Fibroblast of lung (primary cell): ENCODE data around the gene CXCL9. TPM values are rescaled to one million over a fixed set of nuclear protein-coding genes. Genes with fewer than 3 reads are reported as not detected.
A peak's percentile ranks its signal among the peaks of the same experiment; 100 is the strongest.

Experiments used
- DNase-seq, 2 donors: peaks; one replicate each; pipeline versions ENCODE4 v3.0.0 to v3.0.0-alpha.2; 2010; ENCODE audit warnings: low read depth in 2 of 2
- H2AFZ ChIP-seq: 2 replicates; pipeline ENCODE4 v1.5.1; 2012; ENCODE audit warnings: low read length, control low read depth, inconsistent platforms
- H3K27ac ChIP-seq: 2 replicates; pipeline ENCODE4 v1.5.1; 2011; ENCODE audit warnings: low read length, control low read depth; ENCODE audit not compliant: insufficient read depth
- H3K27me3 ChIP-seq: 2 replicates; pipeline ENCODE4 v1.5.1; 2011; ENCODE audit warnings: mild to moderate bottlenecking, low read length; ENCODE audit not compliant: control insufficient read depth, insufficient read depth
- H3K36me3 ChIP-seq: 2 replicates; pipeline ENCODE4 v1.5.1; 2011; ENCODE audit warnings: low read length; ENCODE audit not compliant: control insufficient read depth, insufficient read depth
- H3K4me1 ChIP-seq: 2 replicates; pipeline ENCODE4 v1.5.1; 2011; ENCODE audit warnings: low read length; ENCODE audit not compliant: control insufficient read depth, insufficient read depth; ENCODE audit errors: extremely low read depth
- H3K4me2 ChIP-seq: 2 replicates; pipeline ENCODE4 v1.5.1; 2011; ENCODE audit warnings: low read length, control low read depth; ENCODE audit not compliant: insufficient read depth; ENCODE audit errors: extremely low read depth
- H3K4me3 ChIP-seq, 4 experiments: fragments of 200-600 bp in 1 of 4; sonication (generic) in 1 of 4; replicated peaks in 1 of 4; 2 replicates each; pipeline ENCODE4 v1.5.1; 2011 to 2016; ENCODE audit warnings: low read length in 4 of 4, low read depth in 3 of 4, mild to moderate bottlenecking in 3 of 4, control low read depth in 2 of 4, inconsistent platforms in 1 of 4, mixed read lengths in 1 of 4; ENCODE audit not compliant: insufficient read depth in 1 of 4; ENCODE audit errors: control extremely low read depth in 1 of 4
- H3K79me2 ChIP-seq: 2 replicates; pipeline ENCODE4 v1.5.1; 2012; ENCODE audit warnings: mild to moderate bottlenecking, low read length, inconsistent platforms; ENCODE audit not compliant: control insufficient read depth, insufficient read depth
- H3K9ac ChIP-seq: 2 replicates; pipeline ENCODE4 v1.5.1; 2011; ENCODE audit warnings: mild to moderate bottlenecking, low read length, control low read depth; ENCODE audit not compliant: insufficient read depth
- H3K9me3 ChIP-seq: 2 replicates; pipeline ENCODE4 v1.5.1; 2012; ENCODE audit warnings: low read depth, low read length; ENCODE audit not compliant: control insufficient read depth, insufficient read depth
- H4K20me1 ChIP-seq: 2 replicates; pipeline ENCODE4 v1.5.1; 2011; ENCODE audit warnings: low read length; ENCODE audit not compliant: control insufficient read depth, insufficient read depth; ENCODE audit errors: extremely low read depth
- EZH2 ChIP-seq: IDR thresholded peaks from 2 replicates; pipeline ENCODE4 v1.5.1; 2012; ENCODE audit warnings: low read length, control low read depth, mild to moderate bottlenecking; ENCODE audit errors: missing control alignments
- polyA plus RNA-seq, 2 donors: library from polyadenylated mRNA; depleted of rRNA in 1 of 2; stranded (reverse) in 1 of 2; unstranded in 1 of 2; fragments of >200 nt; gene quantifications; 2 replicates each; pipeline ENCODE4 v1.2.1, GENCODE V29; 2011 to 2012; ENCODE audit warnings: missing spikeins in 1 of 2
- total RNA-seq: library from RNA; depleted of rRNA; stranded (reverse); fragments of >200 nt; gene quantifications from 2 replicates; pipeline ENCODE4 v1.2.1, GENCODE V29; 2014
- TF ChIP-seq, protein P1 (sequence below), 2 donors: IDR thresholded peaks in 1 of 2; conservative IDR thresholded peaks in 1 of 2; 1 replicate in 1 of 2; 2 replicates in 1 of 2; pipeline ENCODE4 v1.5.1; 2011 to 2012; ENCODE audit warnings: low read length in 2 of 2, control low read depth in 1 of 2, inconsistent platforms in 1 of 2, low read depth in 1 of 2, mild to moderate bottlenecking in 1 of 2

CXCL9 gene
- total and polyA plus RNA-seq, 2 donors (not counting 1 experiment from before 2014, with no cell fraction given) = not detected

DNA sequence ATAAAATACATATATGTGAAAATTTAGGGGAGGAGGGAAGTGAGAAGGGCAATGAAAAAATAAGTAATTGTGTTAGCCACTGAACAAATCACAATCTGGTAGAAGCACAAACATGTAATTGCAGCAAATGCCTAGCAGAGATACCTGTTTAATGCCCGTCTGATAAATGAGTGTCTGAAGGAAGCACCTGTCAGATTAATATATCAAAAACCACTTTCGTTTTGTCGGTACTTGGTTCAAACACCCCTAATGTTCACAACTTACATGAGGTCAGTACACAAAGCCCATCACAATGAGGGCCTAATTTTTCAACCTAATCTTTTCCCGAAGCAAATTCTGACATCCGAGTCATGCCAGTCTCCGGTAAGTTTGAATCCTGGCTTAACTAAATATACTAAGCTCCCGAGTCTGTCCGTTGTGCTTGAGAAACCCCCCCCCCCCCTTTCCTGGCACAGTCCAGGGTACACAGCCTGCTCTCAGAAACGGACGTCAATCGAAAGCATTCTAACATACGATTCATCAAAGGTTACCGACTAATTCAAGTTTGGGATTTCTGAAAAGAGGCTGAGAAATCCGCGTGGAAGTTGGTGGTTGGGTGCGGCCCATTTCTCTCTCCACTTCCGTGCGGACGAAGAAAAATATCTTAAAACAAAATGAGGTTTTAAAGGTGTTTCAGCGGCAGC, 17.3 kb downstream of the CXCL9 start:
- Histone ChIP-seq H3K9ac (peak overlapping the region; percentile 78), H3K9me3 (no peaks in the 10 kb centered on the region), H3K79me2 (peaks cover 53% of the 10 kb centered on the region), H4K20me1 (no peaks in the 10 kb centered on the region), H3K27me3 (peaks cover 2% of the 10 kb centered on the region), H3K4me1 (peaks cover 2% of the 10 kb centered on the region), H3K36me3 (no peaks in the 10 kb centered on the region), H3K4me2 (peak overlapping the region; percentile 57), H3K27ac (peak overlapping the region; percentile 90), H3K4me3 (peak overlapping the region; percentile 88 to 99 (median 94)), H2AFZ (peak overlapping the region; percentile 87)
- DNase-seq = peak; percentile 14 to 29
- TF ChIP-seq EZH2 = no peak
- TF ChIP-seq, protein P1, sequence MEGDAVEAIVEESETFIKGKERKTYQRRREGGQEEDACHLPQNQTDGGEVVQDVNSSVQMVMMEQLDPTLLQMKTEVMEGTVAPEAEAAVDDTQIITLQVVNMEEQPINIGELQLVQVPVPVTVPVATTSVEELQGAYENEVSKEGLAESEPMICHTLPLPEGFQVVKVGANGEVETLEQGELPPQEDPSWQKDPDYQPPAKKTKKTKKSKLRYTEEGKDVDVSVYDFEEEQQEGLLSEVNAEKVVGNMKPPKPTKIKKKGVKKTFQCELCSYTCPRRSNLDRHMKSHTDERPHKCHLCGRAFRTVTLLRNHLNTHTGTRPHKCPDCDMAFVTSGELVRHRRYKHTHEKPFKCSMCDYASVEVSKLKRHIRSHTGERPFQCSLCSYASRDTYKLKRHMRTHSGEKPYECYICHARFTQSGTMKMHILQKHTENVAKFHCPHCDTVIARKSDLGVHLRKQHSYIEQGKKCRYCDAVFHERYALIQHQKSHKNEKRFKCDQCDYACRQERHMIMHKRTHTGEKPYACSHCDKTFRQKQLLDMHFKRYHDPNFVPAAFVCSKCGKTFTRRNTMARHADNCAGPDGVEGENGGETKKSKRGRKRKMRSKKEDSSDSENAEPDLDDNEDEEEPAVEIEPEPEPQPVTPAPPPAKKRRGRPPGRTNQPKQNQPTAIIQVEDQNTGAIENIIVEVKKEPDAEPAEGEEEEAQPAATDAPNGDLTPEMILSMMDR (conservative IDR thresholded peaks at IDR 0.05 in 1 of 2, IDR thresholded peaks at IDR 0.05 in 1 of 2; ENCODE audit: low read depth in 1 of 2, low read length in 2 of 2) = no peak

DNA sequence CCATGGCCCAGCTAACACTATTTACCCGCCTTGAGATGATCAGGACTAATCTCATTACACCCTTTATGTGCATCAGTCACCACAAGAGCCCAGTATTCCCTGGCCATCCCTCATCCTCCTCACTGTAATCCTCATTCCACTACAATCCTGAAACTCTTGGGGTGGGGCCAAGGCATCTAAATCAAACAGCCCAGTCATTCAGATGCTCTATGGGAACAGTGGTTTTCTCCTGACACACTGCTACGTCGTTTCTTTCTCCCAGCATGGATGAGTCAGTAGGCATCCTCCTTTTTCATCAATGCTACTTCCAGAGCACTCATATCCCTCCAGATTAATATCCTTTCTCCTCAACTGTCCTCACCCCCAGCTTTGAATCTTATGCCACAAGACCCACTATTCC, 22.2 kb downstream of the CXCL9 start:
- no peak overlapping the region for H3K9ac ChIP-seq
- TF ChIP-seq, protein P1 (conservative IDR thresholded peaks at IDR 0.05 in 1 of 2, IDR thresholded peaks at IDR 0.05 in 1 of 2; ENCODE audit: low read depth in 1 of 2, low read length in 2 of 2) = no peak
- no peak for TF ChIP-seq EZH2
- H3K27ac ChIP-seq = peak overlapping the region; percentile 62
- no peaks in the 10 kb centered on the region for H3K9me3 ChIP-seq
- peaks cover 63% of the 10 kb centered on the region for H3K79me2 ChIP-seq
- H3K27me3 ChIP-seq = no peaks in the 10 kb centered on the region
- no peaks in the 10 kb centered on the region for H4K20me1 ChIP-seq
- no peak overlapping the region for H3K4me2 ChIP-seq
- H3K36me3 ChIP-seq = peaks cover 2% of the 10 kb centered on the region
- peak; percentile 69 to 91 for DNase-seq
- no peak overlapping the region for H3K4me3 ChIP-seq
- no peak overlapping the region for H2AFZ ChIP-seq
- peaks cover 2% of the 10 kb centered on the region for H3K4me1 ChIP-seq

DNA sequence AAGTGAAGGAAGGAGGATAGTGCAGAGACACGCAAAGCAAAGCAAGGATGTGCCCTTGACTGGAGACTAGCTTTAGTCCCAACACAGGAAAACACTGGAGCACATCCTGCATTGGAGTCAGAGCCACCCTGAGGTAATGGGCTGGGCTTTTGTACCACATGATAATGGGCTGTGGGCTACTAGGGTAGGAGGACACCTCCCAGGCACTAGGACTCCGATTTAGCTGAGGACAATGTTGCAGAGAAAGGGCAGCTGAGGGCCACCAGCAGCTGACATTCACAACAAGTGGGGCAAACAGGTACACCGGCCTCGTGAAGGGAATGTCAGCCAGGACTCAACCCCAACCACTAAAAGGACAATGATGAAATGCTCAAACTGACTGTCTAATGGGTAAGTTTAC, 26.7 kb downstream of the CXCL9 start:
- Histone ChIP-seq H4K20me1 (no peaks in the 10 kb centered on the region), H3K9me3 (no peaks in the 10 kb centered on the region), H3K36me3 (peaks cover 5% of the 10 kb centered on the region), H3K4me3 (no peak overlapping the region), H3K4me2 (no peak overlapping the region), H3K9ac (no peak overlapping the region), H3K4me1 (peaks cover 2% of the 10 kb centered on the region), H2AFZ (no peak overlapping the region), H3K27ac (no peak overlapping the region), H3K79me2 (peaks cover 23% of the 10 kb centered on the region), H3K27me3 (no peaks in the 10 kb centered on the region)
- no peak for DNase-seq
- no peak for TF ChIP-seq EZH2
- TF ChIP-seq, protein P1 (conservative IDR thresholded peaks at IDR 0.05 in 1 of 2, IDR thresholded peaks at IDR 0.05 in 1 of 2; ENCODE audit: low read depth in 1 of 2, low read length in 2 of 2) = no peak
